ENCODE results near the gene MIA2. TPM values are rescaled to one million over a fixed set of nuclear protein-coding genes. Genes with fewer than 3 reads are reported as not detected.

MIA2 gene
- total and polyA plus RNA-seq, 2 donors from 2014 or later: 63.2 to 65.6 TPM

DNA sequence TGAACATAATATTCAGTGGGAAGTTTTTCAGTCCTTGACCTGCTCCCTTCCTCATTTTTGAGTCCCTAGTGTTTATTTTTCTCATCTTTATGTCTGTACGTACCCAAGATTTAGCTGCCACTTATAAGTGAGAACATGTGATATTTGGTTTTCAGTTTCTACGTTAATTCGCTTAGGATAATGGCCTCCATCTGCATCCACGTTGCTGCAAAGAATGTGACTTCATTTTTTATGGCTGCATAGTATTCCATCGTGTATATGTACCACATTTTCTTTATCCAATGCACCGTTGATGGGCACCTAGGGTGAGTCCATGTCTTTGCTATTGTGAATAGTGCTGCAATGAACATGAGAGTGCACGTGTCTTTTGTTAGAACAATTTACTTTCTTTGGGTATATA is 30.3 kb downstream of the MIA2 start:
- no peak for TF ChIP-seq CTCF (IDR thresholded peaks at IDR 0.05; ENCODE audit: borderline replicate concordance, extremely low read depth, insufficient read depth)
- Histone ChIP-seq H3K27me3 (ENCODE audit: control insufficient read depth, insufficient read depth, low read length) (no peaks in the 10 kb centered on the region), H3K4me3 (ENCODE audit: low read length in 3 of 3) (no peak overlapping the region), H3K9me3 (ENCODE audit: control insufficient read depth in 2 of 3, insufficient read depth in 1 of 3, low read length in 3 of 3) (no peaks in the 10 kb centered on the region), H3K9ac (ENCODE audit: low read length in 3 of 3) (no peak overlapping the region), H3K4me1 (ENCODE audit: control insufficient read depth in 2 of 3, insufficient read depth in 2 of 3, low read depth in 1 of 3, low read length in 3 of 3) (peaks cover 0 to 4% (median 0%) of the 10 kb centered on the region in 3 donors), H3K27ac (ENCODE audit: low read depth in 2 of 2, low read length in 2 of 2) (no peak overlapping the region), H3K36me3 (ENCODE audit: control insufficient read depth in 2 of 3, insufficient read depth in 3 of 3, low read length in 3 of 3) (no peaks in the 10 kb centered on the region)
- DNase-seq: no peak
- intact Hi-C loops (cut with DNase I): no loop called here
- no peak for FAIRE-seq

- Histone ChIP-seq H3K27ac (ENCODE audit: low read depth in 2 of 2, low read length in 2 of 2) (no peak overlapping the region), H3K9me3 (ENCODE audit: control insufficient read depth in 2 of 3, insufficient read depth in 1 of 3, low read length in 3 of 3) (no peaks in the 10 kb centered on the region), H3K9ac (ENCODE audit: low read length in 3 of 3) (no peak overlapping the region), H3K27me3 (ENCODE audit: control insufficient read depth, insufficient read depth, low read length) (no peaks in the 10 kb centered on the region), H3K4me3 (ENCODE audit: low read length in 3 of 3) (no peak overlapping the region), H3K36me3 (ENCODE audit: control insufficient read depth in 2 of 3, insufficient read depth in 3 of 3, low read length in 3 of 3) (no peaks in the 10 kb centered on the region), H3K4me1 (ENCODE audit: control insufficient read depth in 2 of 3, insufficient read depth in 2 of 3, low read depth in 1 of 3, low read length in 3 of 3) (peaks cover 0 to 4% (median 0%) of the 10 kb centered on the region in 3 donors)
- intact Hi-C loops (cut with DNase I): no loop called here
- DNase-seq: peak in 2 of 5 donors; percentile 9 to 27
- FAIRE-seq: no peak
- no peak for TF ChIP-seq CTCF (IDR thresholded peaks at IDR 0.05; ENCODE audit: borderline replicate concordance, extremely low read depth, insufficient read depth)
Measured at GRCh38 chr14:39264558-39264957, 30.8 kb downstream of the MIA2 start.

DNA sequence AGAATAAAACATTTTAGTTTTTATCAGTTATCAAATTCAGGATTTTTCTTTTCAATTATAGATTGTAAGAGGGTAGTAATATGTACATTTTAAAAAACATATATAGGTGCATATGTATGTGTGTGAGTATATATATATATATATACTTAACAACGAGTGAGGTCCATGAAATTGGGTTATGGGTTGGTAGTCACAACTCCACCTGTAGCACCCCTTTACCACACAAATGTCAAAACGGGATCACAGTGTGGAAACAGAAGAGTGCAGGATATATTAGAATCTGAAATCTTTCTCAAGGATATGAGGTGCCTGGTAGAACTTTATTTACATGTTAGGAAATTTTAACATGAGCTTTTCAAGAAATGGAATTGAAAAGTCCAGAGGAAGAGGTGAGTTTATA is 31.3 kb downstream of the MIA2 start:
- DNase-seq (peak in 2 of 5 donors; percentile 46 to 50), FAIRE-seq (no peak)
- no peak for TF ChIP-seq CTCF (IDR thresholded peaks at IDR 0.05; ENCODE audit: borderline replicate concordance, extremely low read depth, insufficient read depth)
- intact Hi-C loops (cut with DNase I): no loop called here
- Histone ChIP-seq H3K9me3 (ENCODE audit: control insufficient read depth in 2 of 3, insufficient read depth in 1 of 3, low read length in 3 of 3) (no peaks in the 10 kb centered on the region), H3K27ac (ENCODE audit: low read depth in 2 of 2, low read length in 2 of 2) (no peak overlapping the region), H3K27me3 (ENCODE audit: control insufficient read depth, insufficient read depth, low read length) (no peaks in the 10 kb centered on the region), H3K9ac (ENCODE audit: low read length in 3 of 3) (peak overlapping the region in 1 of 3 donors; percentile 41), H3K4me1 (ENCODE audit: control insufficient read depth in 2 of 3, insufficient read depth in 2 of 3, low read depth in 1 of 3, low read length in 3 of 3) (peaks cover 0 to 4% (median 0%) of the 10 kb centered on the region in 3 donors), H3K36me3 (ENCODE audit: control insufficient read depth in 2 of 3, insufficient read depth in 3 of 3, low read length in 3 of 3) (no peaks in the 10 kb centered on the region), H3K4me3 (ENCODE audit: low read length in 3 of 3) (peak overlapping the region in 2 of 3 donors; percentile 33 to 87)

Measured in kidney (tissue), 14 donors.